GM18499 (cell line): ENCODE measurements around the gene CNTNAP2.

ENCODE experiments used
- ATAC-seq: cut with Tn5 transposase; IDR thresholded peaks from one replicate; pipeline ENCODE4 v1.9.1; 2021; ENCODE audit warnings: moderate number of reproducible peaks; ENCODE audit not compliant: insufficient read depth, unreplicated experiment

Gene CNTNAP2

DNA sequence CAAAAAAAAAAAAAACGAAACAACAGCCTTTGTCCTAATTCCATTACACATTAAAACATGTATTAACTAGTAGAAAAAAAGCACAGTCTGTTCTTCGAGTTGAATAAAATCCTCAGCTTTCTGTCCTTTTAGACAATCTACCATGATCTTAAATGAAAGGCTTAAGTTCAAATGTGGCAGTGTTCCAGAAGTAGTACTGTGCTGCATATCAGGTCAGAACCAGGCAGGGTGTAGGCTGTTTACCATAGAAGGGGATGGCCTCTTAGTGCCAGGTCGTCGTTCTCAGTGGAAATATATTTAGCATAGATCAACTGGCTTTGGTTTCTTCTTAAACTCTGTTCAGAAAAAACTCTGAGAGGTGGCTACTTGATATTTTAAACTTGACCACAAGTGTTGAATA lies 612.0 kb downstream of the CNTNAP2 start:
- no peak for ATAC-seq

GRCh38 chr7:146731185-146731584 lies 614.6 kb downstream of the CNTNAP2 start:
- no peak for ATAC-seq

DNA sequence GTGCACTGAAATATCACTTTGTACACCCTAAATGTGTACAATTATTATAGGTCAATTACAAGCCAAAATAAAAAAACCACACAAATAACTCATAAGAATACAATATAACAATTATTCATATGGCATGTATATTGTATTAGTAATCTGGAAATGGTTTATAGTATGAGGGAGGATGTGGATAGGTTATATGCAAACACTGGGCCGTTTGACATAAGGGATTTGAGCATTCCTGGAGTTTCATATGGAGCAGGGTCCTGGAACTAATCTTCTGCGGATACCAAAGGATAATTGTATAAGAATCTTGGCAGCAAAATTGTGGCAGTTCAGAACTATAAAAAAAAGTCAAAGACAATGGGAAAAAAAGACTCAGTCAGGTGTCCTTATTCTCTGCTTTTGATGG lies 619.4 kb downstream of the CNTNAP2 start:
- no peak for ATAC-seq

GRCh38 chr7:146736446-146737190 lies 620.0 kb downstream of the CNTNAP2 start:
- no peak for ATAC-seq

DNA sequence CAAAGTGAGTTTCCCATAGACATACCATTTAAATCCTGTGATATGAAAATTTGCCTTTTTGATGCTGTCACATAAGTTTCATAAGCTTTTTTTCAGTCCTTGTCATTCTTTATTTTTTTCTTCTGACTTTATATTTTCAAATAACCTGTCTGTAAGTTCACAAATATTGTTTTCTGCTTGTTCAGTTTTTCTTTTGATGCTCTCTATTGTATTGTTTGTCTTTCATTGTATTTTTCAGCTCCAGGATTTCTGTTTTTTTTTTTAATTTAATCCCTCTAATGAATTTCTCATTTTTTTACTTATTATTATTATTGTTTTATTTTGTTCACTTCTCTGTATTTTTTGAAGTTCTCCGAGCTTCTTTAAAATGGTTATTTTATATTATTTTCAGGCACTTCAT lies 623.4 kb downstream of the CNTNAP2 start:
- ATAC-seq = no peak

GRCh38 chr7:146741911-146742310 lies 625.3 kb downstream of the CNTNAP2 start:
- no peak for ATAC-seq

GRCh38 chr7:146754385-146754784 lies 637.8 kb downstream of the CNTNAP2 start:
- ATAC-seq = no peak

DNA sequence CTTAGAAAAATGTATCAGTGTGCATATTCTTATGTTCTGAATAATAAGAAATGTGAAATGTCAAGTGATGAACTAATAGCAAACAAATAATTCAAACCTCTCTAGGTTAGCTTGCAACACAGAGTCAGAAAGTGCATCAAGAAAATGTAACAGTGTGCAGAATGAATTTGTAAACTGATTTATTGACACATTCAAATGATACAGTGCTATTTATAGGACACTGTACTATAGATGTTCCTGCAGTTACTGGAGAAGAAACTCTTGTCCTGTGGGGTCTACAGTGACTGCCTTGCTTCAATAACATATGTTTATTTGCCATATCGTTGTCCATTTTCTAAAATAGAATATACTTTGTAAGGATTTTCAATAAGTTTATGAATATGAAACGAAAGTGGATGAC lies 639.0 kb downstream of the CNTNAP2 start:
- no peak for ATAC-seq

GRCh38 chr7:146764458-146764857 lies 647.9 kb downstream of the CNTNAP2 start:
- no peak for ATAC-seq

GRCh38 chr7:146768957-146769356 lies 652.4 kb downstream of the CNTNAP2 start:
- no peak for ATAC-seq

- no peak for ATAC-seq
Observed at GRCh38 chr7:146772601-146773000, 656.0 kb downstream of the CNTNAP2 start.

DNA sequence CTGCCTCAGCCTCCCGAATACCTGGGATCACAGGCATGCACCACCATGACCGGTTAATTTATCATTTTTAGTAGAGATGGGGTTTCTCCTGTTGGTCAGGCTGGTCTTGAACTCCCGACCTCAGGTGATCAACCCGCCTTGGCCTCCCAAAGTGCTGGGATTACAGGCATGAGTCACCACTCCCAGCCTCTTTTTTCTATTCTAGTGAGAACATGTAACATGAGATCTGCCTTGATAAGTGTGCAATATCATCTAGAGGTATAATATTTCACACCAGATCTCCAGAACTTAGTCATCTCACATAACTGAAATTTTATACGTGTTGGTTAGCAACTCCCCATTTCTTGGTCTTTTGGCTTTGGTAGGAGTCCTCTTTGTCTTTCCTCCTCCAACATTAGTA lies 656.9 kb downstream of the CNTNAP2 start:
- no peak for ATAC-seq

- ATAC-seq = no peak
Observed at GRCh38 chr7:146781352-146782116, 664.9 kb downstream of the CNTNAP2 start.

- ATAC-seq = no peak
Observed at GRCh38 chr7:146787266-146787665, 670.7 kb downstream of the CNTNAP2 start.

GRCh38 chr7:146788008-146788407 lies 671.4 kb downstream of the CNTNAP2 start:
- ATAC-seq = no peak

- no peak for ATAC-seq
Observed at GRCh38 chr7:146791344-146792285, 675.0 kb downstream of the CNTNAP2 start.

DNA sequence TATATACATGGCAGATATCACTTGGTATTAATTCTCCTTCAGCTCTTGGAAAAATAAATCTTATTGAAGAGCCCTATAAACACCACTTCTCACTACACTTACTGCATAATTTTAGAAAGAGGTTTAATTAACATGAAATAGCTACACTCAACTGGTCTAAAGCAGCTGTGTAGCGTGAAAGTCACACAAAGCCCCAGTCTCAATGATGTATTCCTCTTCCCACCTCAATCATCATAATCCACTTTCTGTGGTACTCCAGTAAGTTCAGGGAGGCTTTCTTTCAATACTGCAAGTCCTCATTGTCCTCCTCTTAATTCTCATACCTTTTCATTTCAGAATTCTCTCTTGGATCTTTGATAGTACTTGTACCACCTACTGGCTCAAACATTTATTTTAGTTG lies 688.0 kb downstream of the CNTNAP2 start:
- ATAC-seq = no peak

GRCh38 chr7:146805082-146805481 lies 688.5 kb downstream of the CNTNAP2 start:
- no peak for ATAC-seq

DNA sequence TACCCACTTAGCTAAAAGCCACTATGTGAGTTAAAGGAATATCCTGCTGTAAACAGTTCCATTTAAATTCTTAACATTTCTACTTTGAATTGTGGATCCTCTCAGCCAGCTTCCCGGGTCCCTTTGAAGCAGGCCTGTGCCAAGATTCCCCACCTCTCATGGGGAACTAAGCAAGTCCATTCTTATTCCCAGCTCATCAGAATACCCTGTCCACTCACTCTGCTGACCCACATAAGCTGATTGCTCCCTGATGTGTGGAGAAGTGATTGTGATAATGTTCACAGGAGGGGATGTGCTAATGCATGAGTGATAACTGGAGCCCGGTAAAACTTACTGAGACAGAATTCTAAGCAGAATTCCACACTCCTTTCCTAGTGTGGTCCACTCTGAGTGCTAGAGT lies 709.7 kb downstream of the CNTNAP2 start:
- ATAC-seq = no peak

DNA sequence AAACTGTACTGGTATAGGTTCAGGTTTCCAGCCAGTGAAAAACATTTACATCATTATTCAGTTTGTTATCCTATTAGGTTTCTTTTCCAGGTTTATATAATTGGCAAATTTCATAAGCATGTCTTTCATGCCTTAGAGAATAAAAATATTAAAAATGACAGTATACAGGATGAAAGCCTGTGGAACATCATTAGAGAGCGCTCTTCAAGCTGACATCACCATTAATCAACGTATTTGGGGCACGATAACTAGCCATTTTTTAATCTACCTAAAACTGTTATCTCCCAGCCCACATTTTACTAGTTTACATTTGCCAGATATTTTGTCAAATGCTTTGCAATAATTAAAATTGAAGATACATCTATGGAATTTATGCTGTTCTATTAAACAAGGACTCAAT lies 714.1 kb downstream of the CNTNAP2 start:
- no peak for ATAC-seq

DNA sequence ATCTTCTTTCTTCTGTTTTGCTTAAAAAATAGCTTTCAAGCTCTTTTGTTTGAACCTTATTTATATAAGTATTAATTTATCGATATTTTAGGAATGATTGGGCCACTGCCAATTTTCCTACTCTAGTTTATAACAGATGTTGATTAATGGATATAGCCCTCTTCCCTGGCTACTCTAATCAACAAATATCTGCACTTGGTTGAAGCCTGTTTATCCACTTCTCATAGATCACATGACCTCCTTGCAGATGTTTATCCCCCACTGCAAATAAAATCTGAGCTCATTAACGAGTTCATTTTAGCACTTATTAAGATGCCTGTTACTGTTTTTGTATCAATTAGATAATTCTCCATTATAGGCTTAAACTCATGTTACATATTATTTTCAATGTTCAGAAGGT lies 715.3 kb downstream of the CNTNAP2 start:
- ATAC-seq = no peak
